Ammon's horn (tissue), 1 donor: Measurements from ENCODE around the gene C1orf52.

Experiments
- DNase-seq: peaks from one replicate; pipeline ENCODE4 v3.0.0-alpha.2; 2016; ENCODE audit warnings: low spot score

The C1orf52 gene

GRCh38 chr1:85230305-85230977, 29.0 kb downstream of the C1orf52 start:
- DNase-seq: no peak

- DNase-seq: no peak
Observed at GRCh38 chr1:85229574-85230097, 29.8 kb downstream of the C1orf52 start.

GRCh38 chr1:85228972-85229371, 30.5 kb downstream of the C1orf52 start:
- no peak for DNase-seq

- no peak for DNase-seq
Observed at GRCh38 chr1:85225624-85226380, 33.7 kb downstream of the C1orf52 start.

DNA sequence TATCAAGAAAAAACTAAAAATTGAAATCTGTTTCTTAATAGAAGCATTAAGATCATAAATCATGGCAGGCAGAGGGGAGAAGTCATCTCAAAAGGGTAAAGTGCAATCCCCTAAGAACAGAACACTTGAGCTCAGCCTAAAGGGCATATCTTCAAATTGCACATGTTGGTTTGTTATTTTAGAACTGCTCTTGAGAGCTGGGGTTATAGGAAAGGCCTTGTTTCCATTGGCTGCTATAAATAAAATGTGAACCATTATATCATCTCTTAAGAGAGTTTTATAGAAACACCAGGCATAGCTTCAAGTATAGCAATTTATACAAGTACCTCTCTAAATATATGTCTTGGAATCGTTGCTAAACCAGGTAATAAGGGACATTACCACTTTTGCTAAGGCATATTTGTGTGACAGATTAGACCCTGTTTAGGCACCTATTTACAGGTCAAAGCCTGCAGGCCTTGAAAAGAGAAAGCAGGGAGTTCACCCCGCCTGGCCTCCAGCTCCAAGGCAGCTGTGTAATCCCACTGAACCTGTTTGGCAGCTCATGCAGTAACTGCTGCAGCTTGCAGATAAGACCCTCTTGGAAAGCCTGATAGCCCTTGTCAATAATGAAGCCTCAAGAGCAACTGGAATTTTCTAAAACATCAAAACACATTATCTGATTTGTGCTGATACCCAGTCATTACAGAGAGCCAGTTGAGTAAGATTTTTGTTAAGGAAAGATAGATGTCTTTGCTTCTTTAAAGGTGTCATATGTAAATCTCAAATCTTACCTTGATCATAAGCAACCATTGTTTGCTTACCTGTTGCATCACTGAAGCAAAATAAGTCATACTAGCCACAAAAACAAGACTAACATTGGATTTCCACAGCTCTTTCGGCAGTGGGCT, 34.5 kb downstream of the C1orf52 start:
- no peak for DNase-seq

- DNase-seq: no peak
Observed at GRCh38 chr1:85224295-85224694, 35.2 kb downstream of the C1orf52 start.

DNA sequence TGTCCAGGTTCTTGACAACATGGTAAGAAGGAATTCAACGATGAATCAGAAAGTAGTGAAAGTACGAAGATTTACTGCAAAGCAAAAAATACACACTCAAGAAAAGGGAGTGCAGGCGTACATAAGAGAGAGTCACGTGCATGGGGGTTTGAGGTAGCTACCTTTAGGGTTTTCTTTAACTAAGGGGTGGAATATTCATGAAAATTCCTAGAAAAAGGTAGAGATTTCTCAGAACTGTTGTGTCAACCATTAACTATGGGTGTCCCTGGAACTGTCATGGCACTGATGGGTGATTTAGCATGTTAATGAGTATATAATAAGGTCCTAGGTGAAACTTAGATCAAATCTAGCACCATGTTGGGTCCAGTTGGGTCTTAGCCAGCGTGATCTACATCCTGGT, 36.1 kb downstream of the C1orf52 start:
- no peak for DNase-seq

- no peak for DNase-seq
Observed at GRCh38 chr1:85220756-85221201, 38.7 kb downstream of the C1orf52 start.

GRCh38 chr1:85219853-85220610, 39.4 kb downstream of the C1orf52 start:
- no peak for DNase-seq

- no peak for DNase-seq
Observed at GRCh38 chr1:85216697-85217096, 42.8 kb downstream of the C1orf52 start.

GRCh38 chr1:85214654-85215053, 44.8 kb downstream of the C1orf52 start:
- DNase-seq: no peak

GRCh38 chr1:85208488-85208887, 51.0 kb downstream of the C1orf52 start:
- DNase-seq: no peak

GRCh38 chr1:85203573-85204171, 55.8 kb downstream of the C1orf52 start:
- DNase-seq: no peak

DNA sequence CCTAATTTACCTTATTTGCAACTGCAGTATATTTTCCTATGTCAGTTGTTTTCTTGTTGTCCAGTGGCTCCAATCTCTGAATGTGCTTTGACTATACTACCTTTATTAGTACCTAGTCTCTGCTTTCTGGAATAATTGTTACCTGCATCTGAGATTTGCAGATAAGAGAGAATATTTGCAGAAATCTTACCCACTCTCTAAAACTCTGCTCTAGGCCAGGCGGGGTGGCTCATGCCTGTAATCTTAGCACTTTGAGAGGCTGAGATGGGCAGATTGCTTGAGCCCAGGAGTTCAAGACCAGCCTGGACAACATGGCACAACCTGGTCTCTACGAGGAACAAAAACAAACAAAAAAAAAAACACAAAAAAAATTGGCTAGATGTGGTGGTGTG, 56.6 kb downstream of the C1orf52 start:
- DNase-seq: no peak

DNA sequence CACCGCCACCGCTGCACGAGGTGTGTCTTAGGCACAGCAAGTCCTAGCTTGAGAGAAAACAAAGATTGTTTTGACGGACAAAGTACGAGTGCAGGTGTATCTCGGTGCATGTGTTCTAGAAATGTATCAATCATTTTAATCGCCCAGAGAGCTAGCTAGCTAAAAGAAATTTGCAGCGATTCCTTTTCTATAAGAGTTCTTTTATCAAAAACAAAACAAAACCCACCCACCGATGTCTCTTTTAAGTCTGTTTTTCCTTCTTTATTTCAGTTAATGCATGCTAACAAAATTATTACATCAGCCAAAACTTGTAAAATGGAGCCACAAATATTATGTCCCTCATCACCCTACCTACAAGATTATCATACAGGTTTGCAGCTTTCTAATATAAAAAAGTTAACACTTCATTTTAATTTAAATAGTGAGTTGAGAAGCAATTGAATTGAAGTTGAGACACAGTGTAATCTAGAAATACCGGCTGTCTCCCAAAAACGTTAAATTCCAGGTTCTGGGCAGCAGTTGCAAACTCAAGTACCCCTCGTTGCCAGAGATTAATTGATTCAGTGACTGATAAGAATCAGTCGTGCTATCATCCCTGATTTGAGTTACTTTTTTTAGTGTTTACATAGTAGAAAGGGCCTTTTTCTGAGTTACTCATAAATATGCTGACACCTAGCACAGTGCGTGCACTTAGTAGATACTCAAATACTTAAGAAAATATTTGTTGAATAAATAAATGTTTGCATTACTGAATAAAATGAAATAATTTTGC, 57.2 kb downstream of the C1orf52 start:
- no peak for DNase-seq

DNA sequence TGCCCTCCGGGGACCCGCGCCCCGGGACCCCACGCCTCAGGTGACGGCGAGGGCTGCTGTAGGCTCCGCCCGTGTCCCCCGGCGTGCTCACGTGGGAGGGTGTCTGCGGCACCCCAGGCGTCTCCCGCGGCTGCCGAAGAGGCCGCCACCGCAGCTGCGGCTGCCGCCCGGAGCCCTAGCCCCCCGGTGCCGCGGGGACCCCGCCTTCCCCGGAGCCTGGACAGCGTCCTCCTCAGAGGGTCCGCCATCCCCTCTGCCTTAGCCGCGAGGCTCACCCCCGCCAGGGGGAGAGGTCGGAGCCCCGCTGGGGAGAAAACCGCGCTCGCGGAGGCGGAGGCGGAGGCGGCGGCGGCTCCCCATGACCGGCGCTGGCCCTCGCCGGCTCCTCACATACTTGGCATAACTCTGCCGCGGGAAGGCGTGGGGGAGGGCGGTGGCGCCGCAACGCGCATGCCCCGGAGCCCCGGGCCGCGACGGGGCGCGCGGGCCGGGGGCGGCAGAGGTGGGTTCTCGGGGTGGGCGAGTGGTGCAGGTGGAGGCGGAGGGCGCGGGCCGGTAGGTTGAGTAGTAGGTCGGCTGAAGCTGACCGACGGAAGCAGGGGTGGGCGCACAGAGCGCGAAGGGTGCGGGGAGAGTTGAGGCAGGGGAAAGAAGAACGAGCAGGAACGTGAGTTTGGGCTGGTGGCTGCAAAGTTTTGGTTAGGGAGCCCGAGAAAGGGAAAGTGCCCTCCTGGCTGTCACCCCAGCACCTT, 57.9 kb downstream of the C1orf52 start:
- DNase-seq: peak; percentile 25

GRCh38 chr1:85200463-85201339, 58.8 kb downstream of the C1orf52 start, which contains the start of gene SYDE2:
Gene SYDE2, minus strand, starts transcription at chr1:85201016. Its CDS starts 20 bp downstream, at chr1:85200996.
- DNase-seq: peak; percentile 52
